HL-60 (cell line): ENCODE results near the gene KANK3.
"Not testable (repeated sequence)": the region's sequence is repeated elsewhere in the genome, so short reads cannot be mapped to it uniquely, and the experiment has no call there.

Experiments
- CTCF ChIP-seq: IDR thresholded peaks from one replicate; pipeline ENCODE4 v1.5.1; 2011; ENCODE audit warnings: low read length, control low read depth, inconsistent platforms; ENCODE audit not compliant: insufficient read depth
- POLR2AphosphoS5 ChIP-seq: IDR thresholded peaks from 2 replicates; pipeline ENCODE4 v1.6.1; 2012; ENCODE audit warnings: low read depth
- REST ChIP-seq: IDR thresholded peaks from 2 replicates; pipeline ENCODE4 v1.6.1; 2012; ENCODE audit warnings: low read depth; ENCODE audit not compliant: insufficient replicate concordance

- not testable (repeated sequence) for TF ChIP-seq CTCF, REST, POLR2AphosphoS5
These were observed 28.0 kb downstream of the KANK3 start for GRCh38 chr19:8314981-8315640.
